Neutrophil (primary cell): ENCODE measurements around the gene EPB41L1.

Experiments used
- H3K27ac ChIP-seq: fragments of 200-600 bp; sonication (generic); 2 replicates; pipeline ENCODE4 v1.5.1; 2016; ENCODE audit warnings: mild to moderate bottlenecking, moderate library complexity
- H3K27me3 ChIP-seq: fragments of 200-600 bp; sonication (generic); 2 replicates; pipeline ENCODE4 v1.6.0; 2016; ENCODE audit warnings: mild to moderate bottlenecking
- H3K36me3 ChIP-seq: fragments of 200-600 bp; sonication (generic); 2 replicates; pipeline ENCODE4 v1.5.1; 2017
- H3K4me1 ChIP-seq, 2 experiments: fragments of 200-600 bp in 1 of 2; sonication (generic) in 1 of 2; 1 replicate in 1 of 2; 2 replicates in 1 of 2; pipeline versions ENCODE4 v1.5.1 to v1.6.1; 2013 to 2016; ENCODE audit warnings: low read depth in 1 of 2, low read length in 1 of 2, mild to moderate bottlenecking in 1 of 2, moderate library complexity in 1 of 2; ENCODE audit not compliant: control insufficient read depth in 1 of 2, insufficient read depth in 1 of 2
- H3K4me3 ChIP-seq, 2 experiments: fragments of 200-600 bp in 1 of 2; sonication (generic) in 1 of 2; 1 replicate in 1 of 2; 2 replicates in 1 of 2; pipeline ENCODE4 v1.5.1; 2013 to 2016; ENCODE audit warnings: low read depth in 1 of 2, low read length in 1 of 2, mild to moderate bottlenecking in 1 of 2, moderate library complexity in 1 of 2
- H3K9me3 ChIP-seq: fragments of 200-600 bp; sonication (generic); 2 replicates; pipeline ENCODE4 v1.5.1; 2016
- TF ChIP-seq, protein P1 (sequence below): fragments of 200-600 bp; sonication (generic); IDR thresholded peaks from 2 replicates; pipeline ENCODE4 v1.5.1; 2016; ENCODE audit warnings: antibody characterized with exemption

The EPB41L1 gene

DNA sequence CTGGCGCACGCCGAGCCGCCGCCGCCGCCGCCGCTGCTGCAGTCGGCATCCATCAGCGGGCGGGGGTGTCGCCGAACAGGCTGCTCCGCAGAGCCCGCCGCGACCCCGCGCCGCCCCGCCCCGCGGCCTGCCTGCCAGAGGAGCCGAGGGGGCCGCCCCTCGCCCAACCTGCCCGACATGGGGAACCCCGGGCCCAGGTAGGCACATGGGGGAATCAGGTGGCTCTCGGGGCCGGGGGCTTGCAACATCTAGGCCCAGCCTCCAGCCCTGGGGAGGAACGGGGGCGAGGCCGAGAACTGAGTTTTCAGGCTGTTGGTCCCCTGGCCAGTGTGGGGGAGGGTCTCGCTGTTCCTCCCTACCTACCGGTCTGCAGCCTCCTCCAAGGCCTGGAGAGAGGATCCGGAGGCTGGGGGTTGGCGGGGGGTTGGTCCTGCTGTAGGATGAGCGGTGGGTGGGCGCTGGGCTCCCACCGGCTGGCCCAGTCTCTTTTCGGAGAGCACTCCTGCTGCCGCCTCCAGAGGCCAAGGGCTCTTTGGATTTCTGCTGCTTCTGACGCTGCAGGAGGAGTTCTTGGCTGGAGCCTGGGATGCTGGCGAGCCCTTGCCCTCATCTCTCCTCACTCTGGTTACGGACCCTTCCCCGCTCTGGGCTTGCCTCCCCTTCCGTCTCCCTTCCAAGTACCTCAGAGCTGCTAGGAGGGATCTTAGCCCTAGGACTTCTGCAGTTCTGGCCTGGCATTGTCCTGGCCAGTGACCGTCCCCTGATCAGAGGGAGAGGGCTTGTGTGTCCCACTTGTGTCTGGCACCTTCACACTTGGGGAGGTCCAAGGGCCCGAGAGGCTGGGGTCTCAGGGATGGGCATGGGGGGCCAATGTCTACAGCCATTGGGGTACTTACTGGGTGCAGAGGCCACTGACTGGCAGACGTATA, at the start of gene EPB41L1:
EPB41L1 (plus strand) TSS at position 41 of the 929 bp plus-strand sequence. CDS start 19,038 bp downstream, outside the sequence.
- no peaks in the 10 kb centered on the region for H3K4me1 ChIP-seq
- no peaks in the 10 kb centered on the region for H3K9me3 ChIP-seq
- peaks cover 83% of the 10 kb centered on the region for H3K27me3 ChIP-seq
- H3K27ac ChIP-seq: no peak within 1 kb of the TSS
- H3K4me3 ChIP-seq: no peak within 1 kb of the TSS
- TF ChIP-seq, protein P1, sequence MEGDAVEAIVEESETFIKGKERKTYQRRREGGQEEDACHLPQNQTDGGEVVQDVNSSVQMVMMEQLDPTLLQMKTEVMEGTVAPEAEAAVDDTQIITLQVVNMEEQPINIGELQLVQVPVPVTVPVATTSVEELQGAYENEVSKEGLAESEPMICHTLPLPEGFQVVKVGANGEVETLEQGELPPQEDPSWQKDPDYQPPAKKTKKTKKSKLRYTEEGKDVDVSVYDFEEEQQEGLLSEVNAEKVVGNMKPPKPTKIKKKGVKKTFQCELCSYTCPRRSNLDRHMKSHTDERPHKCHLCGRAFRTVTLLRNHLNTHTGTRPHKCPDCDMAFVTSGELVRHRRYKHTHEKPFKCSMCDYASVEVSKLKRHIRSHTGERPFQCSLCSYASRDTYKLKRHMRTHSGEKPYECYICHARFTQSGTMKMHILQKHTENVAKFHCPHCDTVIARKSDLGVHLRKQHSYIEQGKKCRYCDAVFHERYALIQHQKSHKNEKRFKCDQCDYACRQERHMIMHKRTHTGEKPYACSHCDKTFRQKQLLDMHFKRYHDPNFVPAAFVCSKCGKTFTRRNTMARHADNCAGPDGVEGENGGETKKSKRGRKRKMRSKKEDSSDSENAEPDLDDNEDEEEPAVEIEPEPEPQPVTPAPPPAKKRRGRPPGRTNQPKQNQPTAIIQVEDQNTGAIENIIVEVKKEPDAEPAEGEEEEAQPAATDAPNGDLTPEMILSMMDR: no peak
- H3K36me3 ChIP-seq: no peaks in the 10 kb centered on the region

DNA sequence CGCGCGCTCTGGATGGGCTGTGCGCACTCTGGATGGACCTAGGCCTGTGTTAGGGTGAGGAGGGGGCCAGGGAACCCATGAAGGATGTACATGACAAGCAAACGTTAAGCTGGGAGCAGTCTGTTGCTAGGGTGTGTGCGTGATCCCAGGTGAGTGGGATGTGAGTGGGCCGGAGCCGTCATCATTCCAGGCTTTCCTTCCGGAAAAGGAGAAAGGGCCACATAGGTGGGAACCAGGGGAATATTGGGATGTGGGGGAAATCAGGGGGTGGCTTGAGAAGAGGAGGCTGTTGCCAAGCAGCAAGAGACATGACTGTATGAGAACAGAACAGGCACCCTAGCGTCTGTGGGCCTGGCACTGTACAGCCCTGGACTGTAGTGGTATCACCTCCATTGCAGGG, 49.7 kb upstream of the EPB41L1 start:
- Histone ChIP-seq H3K4me3 (no peak overlapping the region), H3K36me3 (no peaks in the 10 kb centered on the region), H3K4me1 (no peaks in the 10 kb centered on the region), H3K27ac (no peak overlapping the region), H3K9me3 (no peaks in the 10 kb centered on the region), H3K27me3 (no peaks in the 10 kb centered on the region)
- TF ChIP-seq, protein P1: no peak

DNA sequence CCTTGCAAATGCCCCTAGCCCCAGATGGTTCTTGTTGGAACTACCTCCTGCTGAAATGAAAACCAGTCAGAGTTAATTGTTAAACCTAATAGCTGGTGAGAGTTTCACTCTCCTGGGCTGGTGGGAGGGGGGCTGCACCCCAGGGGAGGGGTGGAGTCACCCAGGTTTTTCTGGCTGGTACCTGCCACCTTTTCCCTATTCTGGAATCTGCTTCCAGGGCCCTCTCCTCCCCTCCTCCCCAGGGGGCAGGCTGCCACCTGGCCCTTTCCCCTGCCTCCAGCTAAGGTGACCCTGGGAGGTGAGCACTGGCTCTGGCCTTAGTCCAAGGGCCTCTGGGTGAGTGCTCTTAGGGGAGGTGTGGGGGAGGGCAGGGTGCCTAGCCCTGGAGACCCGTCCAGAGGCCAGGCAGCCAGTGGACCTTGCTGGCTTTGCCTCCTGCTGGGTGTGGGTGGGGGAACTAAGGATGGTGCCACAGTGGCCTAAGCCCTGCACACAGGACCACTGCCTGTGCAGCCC, 48.8 kb upstream of the EPB41L1 start:
- Histone ChIP-seq H3K9me3 (no peaks in the 10 kb centered on the region), H3K36me3 (no peaks in the 10 kb centered on the region), H3K4me3 (no peak overlapping the region), H3K4me1 (no peaks in the 10 kb centered on the region), H3K27me3 (no peaks in the 10 kb centered on the region), H3K27ac (no peak overlapping the region)
- TF ChIP-seq, protein P1: no peak

DNA sequence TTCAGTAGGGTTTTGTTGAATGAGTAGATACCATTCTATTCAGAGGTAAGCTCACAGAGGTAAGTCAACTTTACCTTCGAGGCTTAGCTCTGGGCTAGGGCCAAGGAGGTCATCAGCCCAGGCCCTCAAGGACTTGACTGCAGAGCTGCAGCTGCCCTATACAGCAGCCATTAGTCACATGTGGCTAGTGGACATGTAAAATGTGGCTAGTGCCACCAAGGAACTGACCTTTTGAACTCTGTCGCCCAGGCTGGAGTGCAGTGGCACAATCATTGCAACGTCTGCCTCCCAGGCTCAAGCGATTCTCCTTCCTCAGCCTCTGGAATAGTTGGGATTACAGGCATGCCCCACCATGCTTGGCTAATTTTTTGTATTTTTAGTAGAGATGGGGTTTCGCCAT, 47.9 kb upstream of the EPB41L1 start:
- no peaks in the 10 kb centered on the region for H3K9me3 ChIP-seq

GRCh38 chr20:36107881-36108280, 46.7 kb upstream of the EPB41L1 start:
- Histone ChIP-seq H3K27me3 (no peaks in the 10 kb centered on the region), H3K4me3 (no peak overlapping the region), H3K27ac (no peak overlapping the region), H3K9me3 (no peaks in the 10 kb centered on the region), H3K36me3 (no peaks in the 10 kb centered on the region), H3K4me1 (no peaks in the 10 kb centered on the region)
- TF ChIP-seq, protein P1: no peak

More for the DNA sequence above, 47.9 kb upstream of the EPB41L1 start:
- TF ChIP-seq, protein P1: no peak
- Histone ChIP-seq H3K4me1 (no peaks in the 10 kb centered on the region), H3K27me3 (no peaks in the 10 kb centered on the region), H3K27ac (no peak overlapping the region), H3K36me3 (no peaks in the 10 kb centered on the region), H3K4me3 (no peak overlapping the region)
